KOPT-K1 (cell line): ENCODE results near the gene RAPSN.

ENCODE experiments used
- H3K27ac ChIP-seq: fragments of 200-600 bp; sonication (generic); 2 replicates; pipeline ENCODE4 v1.5.1; 2016; ENCODE audit warnings: antibody characterized with exemption, mild to moderate bottlenecking, low read depth, low read length; ENCODE audit not compliant: poor library complexity, severe bottlenecking
- H3K36me3 ChIP-seq: fragments of 200-600 bp; sonication (generic); 2 replicates; pipeline ENCODE4 v1.5.1; 2017; ENCODE audit warnings: antibody characterized with exemption, mild to moderate bottlenecking, low read length, moderate library complexity; ENCODE audit not compliant: insufficient read depth
- H3K9me3 ChIP-seq: fragments of 200-600 bp; sonication (generic); 2 replicates; pipeline ENCODE4 v1.5.1; 2017; ENCODE audit warnings: antibody characterized with exemption, low read length, mild to moderate bottlenecking; ENCODE audit not compliant: insufficient read depth, poor library complexity, severe bottlenecking

Gene RAPSN

DNA sequence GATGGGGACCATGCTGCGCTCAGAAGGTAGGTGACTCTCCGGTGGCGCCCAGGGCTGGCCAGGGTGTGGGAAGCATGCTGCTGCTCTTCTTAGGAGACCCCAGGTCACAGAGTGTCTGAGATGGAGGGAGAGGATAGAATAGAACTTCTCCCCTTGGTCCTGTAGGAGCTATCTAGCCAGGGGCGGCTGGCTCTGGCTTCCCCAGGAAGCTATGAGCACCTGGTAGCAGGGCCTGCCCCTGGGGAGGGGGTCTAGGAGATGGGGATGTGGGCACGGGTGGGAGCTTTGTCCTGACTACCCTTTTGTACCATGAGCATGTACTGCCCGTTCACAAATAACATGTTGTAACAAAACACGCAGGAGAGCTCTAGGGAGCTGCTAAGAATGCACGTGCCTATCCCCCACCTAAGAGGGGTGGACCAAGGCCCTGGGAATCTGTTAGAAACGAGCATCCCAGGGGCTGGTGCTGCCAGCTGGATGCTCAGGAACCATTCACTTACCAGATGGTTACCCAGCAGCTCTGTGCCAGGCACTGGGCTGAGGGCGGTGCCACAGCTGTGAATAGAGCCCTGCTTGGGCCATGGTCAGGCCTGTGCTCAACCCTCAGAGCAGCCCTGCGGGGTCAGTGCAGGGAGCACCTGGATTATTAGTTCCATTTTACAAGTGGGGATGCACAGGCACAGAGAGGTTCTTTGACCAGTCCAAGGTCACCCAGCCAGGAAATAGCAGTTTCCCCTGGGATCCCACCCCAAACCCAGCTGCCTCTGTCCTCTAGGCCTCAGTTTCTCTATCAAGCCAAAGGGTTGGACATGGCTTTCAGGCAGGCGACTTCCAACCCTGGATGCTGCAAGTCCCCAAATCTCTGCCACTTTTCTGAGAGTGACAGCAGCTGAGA is 38.3 kb downstream of the RAPSN start:
- Histone ChIP-seq H3K27ac (no peak overlapping the region), H3K9me3 (no peaks in the 10 kb centered on the region), H3K36me3 (peaks cover 21% of the 10 kb centered on the region; the same call in 1 of the 2 replicates)

DNA sequence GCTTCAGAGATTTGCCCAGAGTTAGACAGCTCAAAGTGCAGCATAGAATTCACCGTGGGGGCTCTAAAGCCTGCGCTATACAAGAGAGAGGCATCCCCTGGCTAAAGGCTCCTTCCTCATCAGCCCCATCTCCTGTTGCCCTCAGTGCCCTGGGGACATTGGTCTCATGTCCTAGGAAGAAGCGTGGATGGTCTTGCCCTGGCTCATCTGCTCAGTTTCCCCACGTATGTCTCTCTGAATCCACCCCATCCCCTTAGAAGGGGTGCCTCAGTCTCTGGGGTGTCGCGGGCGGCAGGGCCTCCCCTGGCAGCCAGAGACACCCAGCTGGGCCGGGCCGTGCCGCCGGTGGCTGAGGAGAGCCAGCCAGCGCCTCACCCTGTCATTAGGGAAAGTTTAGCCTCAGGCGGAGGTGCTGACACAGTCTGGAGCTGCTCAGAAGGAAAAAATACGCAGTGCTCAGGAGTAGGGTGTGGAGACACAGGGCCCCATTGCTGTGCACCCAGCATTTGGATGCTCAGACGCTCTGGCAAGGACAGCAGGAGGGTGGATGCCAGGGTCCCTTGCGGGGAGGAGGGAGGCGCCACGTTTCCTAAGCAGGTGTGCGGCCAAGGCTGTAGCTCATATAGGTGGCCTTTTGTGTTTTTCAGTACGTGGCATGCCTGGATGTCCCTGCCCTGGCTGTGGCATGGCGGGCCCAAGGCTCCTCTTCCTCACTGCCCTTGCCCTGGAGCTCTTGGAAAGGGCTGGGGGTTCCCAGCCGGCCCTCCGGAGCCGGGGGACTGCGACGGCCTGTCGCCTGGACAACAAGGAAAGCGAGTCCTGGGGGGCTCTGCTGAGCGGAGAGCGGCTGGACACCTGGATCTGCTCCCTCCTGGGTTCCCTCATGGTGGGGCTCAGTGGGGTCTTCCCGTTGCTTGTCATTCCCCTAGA is 39.2 kb downstream of the RAPSN start:
- no peaks in the 10 kb centered on the region for H3K9me3 ChIP-seq
- H3K36me3 ChIP-seq = peaks cover 11% of the 10 kb centered on the region; the same call in 1 of the 2 replicates
- H3K27ac ChIP-seq = peak overlapping the region; percentile 56

DNA sequence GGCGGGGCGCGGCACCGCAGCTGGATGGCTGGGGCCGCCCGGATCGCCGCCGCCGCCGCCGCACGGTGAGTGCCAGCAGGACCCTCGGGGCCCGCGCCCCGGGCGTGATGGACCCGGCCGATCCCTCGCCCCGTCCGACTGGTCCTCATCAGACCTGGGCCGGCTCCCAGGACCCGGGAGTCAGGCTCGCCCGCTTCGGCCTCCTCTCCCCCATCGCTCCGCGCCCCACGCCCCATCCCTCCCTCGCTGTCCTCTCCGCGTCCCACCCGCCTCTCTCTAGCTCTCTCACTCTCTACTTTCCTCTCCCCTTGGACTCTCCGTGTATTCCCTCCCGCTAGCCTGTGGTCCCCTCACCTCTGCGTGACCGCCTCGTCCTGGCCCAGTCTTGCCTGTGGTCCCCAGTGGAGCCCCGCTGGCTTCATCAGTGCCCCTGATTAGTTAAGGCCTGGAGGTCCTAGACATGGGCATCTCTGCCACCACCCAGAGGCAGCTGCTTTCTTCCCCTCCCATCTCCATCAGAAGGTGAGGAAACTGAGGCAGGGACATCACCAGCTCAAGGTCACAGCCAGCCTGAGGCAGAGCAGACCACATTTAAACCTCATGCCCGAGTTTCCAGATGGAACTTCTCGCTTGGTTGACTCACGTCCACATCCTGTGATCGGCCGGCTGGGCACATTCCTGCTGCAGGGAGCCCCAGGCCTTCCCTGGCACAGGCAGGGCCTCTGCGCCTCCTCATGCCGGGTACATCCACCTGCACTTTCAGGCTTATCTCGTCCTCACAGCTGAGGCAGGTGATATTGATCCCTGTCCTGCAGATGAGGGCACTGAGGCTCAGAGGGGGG is 40.1 kb downstream of the RAPSN start:
- peak overlapping the region; percentile 56 for H3K27ac ChIP-seq
- H3K9me3 ChIP-seq = no peaks in the 10 kb centered on the region
- peaks cover 4% of the 10 kb centered on the region; the same call in 1 of the 2 replicates for H3K36me3 ChIP-seq

DNA sequence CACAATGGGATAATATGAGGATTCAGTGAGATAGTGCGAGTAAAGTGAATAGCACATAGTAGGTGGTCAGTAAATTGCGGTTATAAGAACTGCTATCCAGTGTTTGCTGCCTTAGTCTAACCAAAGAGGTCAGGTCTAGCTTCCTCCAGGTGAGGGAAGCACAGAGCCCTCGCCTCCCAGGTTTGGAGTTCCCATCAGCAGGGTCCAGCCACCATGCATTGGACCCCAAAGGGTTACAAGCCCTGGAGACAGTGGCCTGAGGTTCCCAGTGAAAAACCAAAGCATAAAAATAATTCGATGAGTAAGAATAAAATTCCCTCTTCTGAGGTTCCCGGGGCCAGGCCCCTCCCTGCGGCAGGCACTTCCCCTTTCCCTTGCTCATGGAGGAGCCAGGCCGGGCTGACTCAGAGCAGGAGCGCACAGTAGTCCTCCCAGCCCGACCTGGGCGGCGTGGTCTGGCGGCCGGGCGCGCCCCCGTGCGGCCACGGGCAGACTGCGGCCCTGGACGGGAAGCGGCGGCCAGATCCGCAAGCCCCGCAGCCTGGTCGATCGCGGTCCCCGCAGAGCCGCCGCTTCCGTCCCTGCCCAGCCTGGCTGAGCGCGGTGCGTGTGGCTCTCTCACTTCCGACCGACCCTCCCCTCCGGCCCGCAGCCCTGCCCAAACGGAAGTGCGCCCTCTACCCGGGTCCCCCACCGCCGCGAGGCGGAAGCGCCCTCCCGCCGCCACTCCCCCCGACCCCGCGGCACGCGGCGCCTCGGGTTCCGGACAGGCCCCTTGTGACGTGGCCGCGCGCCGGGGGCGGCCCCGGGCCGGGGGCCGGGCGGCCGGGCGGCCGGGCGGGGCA is 41.0 kb downstream of the RAPSN start, which contains the start of gene SLC39A13:
TSS of gene SLC39A13 (plus strand) at position 845 of the 845 bp plus-strand sequence. CDS start 1,505 bp downstream, outside the sequence.
- peak within 1 kb of the TSS; percentile 78 for H3K27ac ChIP-seq
- no peaks in the 10 kb centered on the region for H3K9me3 ChIP-seq
- no peaks in the 10 kb centered on the region for H3K36me3 ChIP-seq

DNA sequence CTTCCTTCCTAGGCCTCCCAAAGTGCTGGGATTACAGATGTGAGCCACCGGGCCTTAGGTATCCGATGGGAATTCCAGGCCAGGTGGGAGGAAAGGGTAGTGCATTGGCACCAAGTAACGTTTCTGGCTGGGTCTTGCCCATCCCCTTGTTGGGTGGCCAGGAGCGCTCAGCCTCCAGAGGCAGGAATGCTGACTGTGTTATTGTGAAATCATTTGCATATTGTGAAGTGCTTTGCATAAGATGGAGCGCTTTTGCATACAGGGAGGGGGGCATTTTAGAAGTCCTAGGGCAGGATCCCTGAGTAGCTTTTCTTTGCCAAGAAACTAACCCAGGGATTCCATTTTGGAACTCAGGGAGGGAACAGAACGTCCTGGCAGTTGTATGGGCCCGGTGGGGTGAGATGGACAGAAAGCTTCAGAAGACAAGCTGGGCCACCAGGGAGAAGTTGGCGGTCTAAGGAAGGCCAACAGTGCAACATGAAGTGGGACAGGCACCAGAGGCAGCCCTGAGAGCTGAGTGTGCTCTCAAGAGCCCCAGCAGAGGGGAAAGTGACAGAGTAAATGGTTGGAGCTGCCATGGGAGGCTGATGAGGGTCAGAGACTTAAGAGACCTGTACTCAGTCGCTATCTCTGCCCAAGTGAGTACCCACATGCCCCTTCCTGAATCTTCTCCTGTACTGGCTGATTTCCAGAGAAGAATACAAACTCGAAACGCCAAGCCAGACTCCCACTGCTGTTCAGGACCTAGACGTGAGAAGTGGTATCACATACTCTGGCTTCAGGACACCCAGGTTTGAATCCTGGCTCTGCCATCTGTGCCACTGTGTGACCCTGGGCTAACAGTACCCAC is 41.8 kb downstream of the RAPSN start:
- no peaks in the 10 kb centered on the region for H3K36me3 ChIP-seq
- H3K27ac ChIP-seq = peak overlapping the region; percentile 78
- no peaks in the 10 kb centered on the region for H3K9me3 ChIP-seq

DNA sequence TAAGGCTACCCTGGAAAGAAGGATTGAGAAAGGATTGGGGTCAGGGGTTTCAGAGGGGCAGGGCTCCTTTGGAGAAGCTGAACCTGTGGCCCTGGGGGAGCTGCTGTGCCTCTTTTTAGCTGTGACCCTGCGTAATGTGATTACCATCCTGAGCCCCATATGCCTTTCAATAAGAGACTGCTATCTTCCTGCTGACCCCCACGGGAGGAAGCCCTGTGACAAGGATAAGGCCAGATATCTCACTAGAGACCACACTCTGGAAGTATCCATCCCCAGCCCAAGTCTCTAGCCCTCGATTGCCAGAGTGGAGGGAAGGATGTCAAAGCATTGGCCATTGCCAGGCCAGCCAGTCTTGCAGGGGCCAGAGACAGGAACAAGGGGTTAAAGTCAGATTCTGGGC is 45.4 kb downstream of the RAPSN start:
- Histone ChIP-seq H3K36me3 (no peaks in the 10 kb centered on the region), H3K27ac (no peak overlapping the region), H3K9me3 (no peaks in the 10 kb centered on the region)

DNA sequence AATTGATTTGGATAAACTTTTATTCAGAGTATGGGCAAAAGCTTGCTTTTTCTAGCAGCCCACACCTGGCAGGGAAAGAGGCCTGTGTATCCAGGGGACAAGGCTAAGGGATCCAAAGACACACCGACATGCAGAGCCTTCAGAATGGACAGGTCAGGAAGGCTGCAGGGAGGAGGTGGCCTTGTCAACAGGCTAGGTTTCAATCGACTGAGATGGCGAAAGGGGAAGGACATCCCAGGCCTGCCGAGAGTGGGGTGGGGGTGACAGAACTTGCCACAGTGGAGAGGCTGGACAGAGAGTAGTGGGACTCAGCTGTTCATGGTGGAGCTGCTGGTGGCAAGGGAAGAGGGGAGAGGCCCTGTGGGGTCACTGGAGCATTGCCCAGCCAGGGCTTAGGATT is 45.8 kb downstream of the RAPSN start:
- H3K36me3 ChIP-seq = no peaks in the 10 kb centered on the region
- H3K27ac ChIP-seq = no peak overlapping the region
- H3K9me3 ChIP-seq = no peaks in the 10 kb centered on the region

DNA sequence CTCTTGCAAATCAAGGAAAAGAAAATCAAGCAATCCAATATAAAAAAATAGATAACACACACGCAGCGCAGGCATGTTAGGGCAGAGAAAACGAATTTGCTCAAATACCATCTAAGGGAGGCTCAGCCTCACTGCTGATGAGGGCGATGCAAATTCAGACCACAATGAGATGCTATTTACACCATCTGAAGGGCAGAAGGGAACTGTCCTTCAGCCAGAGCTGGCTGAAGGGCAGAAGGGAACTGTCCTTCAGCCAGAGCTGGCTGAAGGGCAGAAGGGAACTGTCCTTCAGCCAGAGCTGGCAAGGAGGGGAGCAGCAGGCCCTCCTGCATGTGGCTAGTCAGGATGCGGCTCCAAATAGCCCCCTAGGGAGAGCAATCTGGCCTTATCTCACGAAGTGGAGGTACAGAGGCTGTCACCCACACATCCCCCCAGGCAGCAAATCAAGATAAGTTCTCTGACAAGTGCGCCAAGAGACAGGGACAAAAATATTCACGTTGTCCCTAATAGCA is 48.1 kb downstream of the RAPSN start:
- H3K9me3 ChIP-seq = no peaks in the 10 kb centered on the region
- no peak overlapping the region for H3K27ac ChIP-seq
- no peaks in the 10 kb centered on the region for H3K36me3 ChIP-seq

DNA sequence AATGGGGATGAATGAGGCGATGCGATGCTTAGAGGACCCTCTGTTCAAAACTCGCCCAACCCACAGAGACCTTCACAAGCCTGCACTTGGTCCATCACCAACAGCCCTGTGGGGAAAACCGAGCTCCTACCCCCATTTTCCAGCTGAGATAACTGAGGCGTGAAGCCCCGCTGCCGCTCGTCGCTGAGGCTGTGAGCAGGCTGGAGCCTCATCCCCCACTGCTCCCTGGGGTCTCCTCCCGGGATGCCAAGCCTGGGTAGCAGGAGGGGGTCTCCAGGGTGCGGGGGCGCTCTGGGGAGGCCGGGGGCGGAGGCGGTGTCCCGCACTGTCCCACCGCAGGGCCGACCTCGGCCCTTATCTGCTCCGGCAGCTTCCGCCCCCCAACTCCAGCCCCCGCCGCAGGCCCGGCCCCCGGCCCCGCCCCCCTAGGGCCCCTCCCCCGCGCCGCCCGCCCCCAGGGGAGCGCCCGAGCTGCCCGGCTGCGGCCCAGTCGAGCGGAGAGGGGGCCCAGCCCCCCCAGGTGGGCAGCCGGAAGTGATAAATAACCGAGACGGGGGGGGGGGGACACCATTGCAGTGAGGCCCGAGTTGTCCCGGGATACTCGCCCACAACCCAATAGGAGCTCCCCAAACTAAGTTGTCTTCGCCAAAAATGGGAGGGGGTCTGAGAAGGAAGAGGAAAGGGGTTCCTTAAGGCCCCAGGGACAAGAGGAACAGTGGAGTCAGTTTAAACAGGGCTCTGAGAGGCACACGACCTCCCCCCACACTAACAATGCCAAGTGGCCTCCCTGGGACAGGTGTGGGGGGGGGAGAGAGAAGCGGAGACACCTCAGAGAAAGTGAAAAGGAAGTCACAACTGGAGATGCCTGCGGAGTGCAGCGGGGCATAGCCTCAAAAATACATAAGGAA is 48.8 kb downstream of the RAPSN start:
- peak overlapping the region; percentile 50 for H3K27ac ChIP-seq
- no peaks in the 10 kb centered on the region for H3K9me3 ChIP-seq
- H3K36me3 ChIP-seq = no peaks in the 10 kb centered on the region

DNA sequence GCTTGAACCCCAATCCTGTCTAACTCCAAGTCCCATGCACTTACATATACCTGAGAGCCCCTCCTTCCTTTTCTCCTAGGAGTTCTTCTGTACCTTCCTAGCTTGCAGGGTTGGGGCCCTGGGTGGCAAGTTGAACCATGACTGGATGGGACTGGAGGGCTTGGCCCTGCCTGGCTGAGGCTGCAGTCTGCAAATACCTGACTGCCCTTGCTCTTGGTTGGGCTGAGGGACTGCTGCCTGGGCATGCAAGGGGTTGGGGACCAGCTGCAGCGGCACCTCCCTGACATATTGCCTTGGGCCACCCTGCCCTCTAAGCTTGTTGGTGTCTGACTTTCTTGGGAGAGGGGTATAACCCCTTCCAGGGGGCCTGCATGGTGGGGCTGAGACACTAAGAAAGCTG is 50.4 kb downstream of the RAPSN start:
- no peak overlapping the region for H3K27ac ChIP-seq
- H3K36me3 ChIP-seq = no peaks in the 10 kb centered on the region
- H3K9me3 ChIP-seq = no peaks in the 10 kb centered on the region

DNA sequence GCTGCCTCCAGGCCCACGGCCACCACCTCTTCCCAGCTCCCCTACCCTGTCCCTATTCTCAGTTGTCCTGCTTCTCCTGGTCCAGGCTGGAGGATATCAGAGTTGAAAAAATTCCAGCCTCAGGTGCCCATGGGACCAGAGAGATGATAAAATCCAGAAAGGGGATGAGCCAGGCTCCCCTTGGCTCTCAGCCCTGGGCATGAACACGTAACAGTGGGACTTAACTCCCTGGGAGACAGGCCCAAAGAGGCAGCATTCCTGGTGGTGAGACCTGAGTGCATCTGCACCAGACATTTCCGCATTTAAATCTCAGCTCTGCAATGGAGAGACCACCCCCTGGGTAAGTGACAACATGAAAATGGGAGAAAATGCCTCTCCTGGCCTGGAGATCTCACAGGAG is 50.9 kb downstream of the RAPSN start:
- H3K36me3 ChIP-seq = no peaks in the 10 kb centered on the region
- no peak overlapping the region for H3K27ac ChIP-seq
- no peaks in the 10 kb centered on the region for H3K9me3 ChIP-seq

DNA sequence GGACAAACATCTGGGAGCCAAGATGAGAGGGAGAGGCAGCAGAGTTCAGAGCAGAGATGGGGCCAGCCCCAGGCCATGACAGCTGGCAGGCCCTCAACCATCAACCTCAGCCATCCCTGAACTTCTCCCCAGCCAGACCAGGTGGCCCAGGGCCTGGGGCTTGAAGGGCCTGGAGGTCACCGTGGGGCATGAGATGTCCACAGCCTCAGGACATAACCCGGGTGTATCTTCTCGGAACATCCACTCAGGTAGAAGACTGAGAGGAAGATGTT is 53.0 kb downstream of the RAPSN start:
- Histone ChIP-seq H3K9me3 (no peaks in the 10 kb centered on the region), H3K36me3 (no peaks in the 10 kb centered on the region), H3K27ac (no peak overlapping the region)
